ENCODE data around the gene STIM1.
"Not testable (repeated sequence)": the region's sequence is repeated elsewhere in the genome, so short reads cannot be mapped to it uniquely, and the experiment has no call there.

STIM1 gene

DNA sequence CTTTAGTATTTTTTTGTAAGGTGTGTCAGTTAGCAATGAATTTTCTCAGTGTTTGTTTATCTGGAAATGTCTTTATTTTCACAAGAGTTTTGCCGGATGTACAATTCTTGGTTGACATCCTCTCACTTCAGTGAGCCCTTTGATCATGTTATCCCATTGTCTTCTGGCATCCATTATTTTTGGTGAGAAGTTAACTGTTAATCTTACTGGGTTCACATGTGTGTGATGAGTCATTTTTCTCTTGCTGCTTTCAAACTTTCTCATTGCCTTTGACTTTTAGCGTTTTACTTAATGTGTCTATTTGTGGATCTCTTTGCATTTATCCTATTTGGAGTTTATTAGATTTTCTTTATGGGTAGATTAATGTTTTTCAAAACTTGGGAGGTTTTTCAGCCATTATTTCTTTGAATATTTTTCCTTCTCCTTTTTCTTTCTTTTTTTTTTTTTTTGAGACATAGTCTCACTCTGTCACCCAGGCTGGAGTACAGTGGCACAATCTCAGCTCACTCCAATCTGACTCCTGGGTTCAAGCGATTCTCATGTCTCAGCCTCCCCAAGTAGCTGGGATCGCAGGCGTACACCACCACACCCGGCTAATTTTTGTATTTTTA is 138.7 kb downstream of the STIM1 start:
- Histone ChIP-seq H3K27ac (no peak overlapping the region), H3K4me1 (peaks cover 0 to 17% (median 3%) of the 10 kb centered on the region in 4 donors), H3K4me3 (no peak overlapping the region), H3K27me3 (no peaks in the 10 kb centered on the region), H3K9me3 (peaks cover 0 to 15% (median 6%) of the 10 kb centered on the region in 3 donors), H3K36me3 (no peaks in the 10 kb centered on the region)
- intact Hi-C loops (cut with DNase I; ENCODE audit: low total_unique reads), result no loop called here
- DNase-seq, result no peak
- TF ChIP-seq, protein P1, sequence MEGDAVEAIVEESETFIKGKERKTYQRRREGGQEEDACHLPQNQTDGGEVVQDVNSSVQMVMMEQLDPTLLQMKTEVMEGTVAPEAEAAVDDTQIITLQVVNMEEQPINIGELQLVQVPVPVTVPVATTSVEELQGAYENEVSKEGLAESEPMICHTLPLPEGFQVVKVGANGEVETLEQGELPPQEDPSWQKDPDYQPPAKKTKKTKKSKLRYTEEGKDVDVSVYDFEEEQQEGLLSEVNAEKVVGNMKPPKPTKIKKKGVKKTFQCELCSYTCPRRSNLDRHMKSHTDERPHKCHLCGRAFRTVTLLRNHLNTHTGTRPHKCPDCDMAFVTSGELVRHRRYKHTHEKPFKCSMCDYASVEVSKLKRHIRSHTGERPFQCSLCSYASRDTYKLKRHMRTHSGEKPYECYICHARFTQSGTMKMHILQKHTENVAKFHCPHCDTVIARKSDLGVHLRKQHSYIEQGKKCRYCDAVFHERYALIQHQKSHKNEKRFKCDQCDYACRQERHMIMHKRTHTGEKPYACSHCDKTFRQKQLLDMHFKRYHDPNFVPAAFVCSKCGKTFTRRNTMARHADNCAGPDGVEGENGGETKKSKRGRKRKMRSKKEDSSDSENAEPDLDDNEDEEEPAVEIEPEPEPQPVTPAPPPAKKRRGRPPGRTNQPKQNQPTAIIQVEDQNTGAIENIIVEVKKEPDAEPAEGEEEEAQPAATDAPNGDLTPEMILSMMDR (IDR thresholded peaks at IDR 0.05), result no peak

DNA sequence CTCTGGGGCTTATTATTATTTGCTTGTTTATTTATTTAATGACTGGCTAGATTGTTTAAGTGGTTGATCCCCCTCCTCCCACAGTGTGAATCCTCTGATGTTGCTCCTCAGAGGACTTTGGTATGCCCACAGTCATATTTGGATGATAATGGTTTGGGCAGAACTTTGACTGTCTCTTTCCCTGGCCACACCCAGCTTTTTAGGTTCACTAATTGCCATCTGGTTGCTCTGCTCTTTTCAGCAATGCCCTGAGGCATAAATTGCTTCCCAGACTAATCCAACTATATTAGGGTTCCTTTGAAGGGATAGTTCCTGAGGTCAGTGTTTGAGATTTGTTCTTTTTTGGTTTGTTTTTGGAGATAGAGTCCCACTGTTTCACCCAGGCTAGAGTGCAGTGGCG is 139.8 kb downstream of the STIM1 start:
- no peak for DNase-seq
- Histone ChIP-seq H3K36me3 (no peaks in the 10 kb centered on the region), H3K27ac (no peak overlapping the region), H3K4me1 (peaks cover 0 to 17% (median 3%) of the 10 kb centered on the region in 4 donors), H3K4me3 (no peak overlapping the region), H3K9me3 (peaks cover 0 to 15% (median 6%) of the 10 kb centered on the region in 3 donors), H3K27me3 (no peaks in the 10 kb centered on the region)
- TF ChIP-seq, protein P1 (IDR thresholded peaks at IDR 0.05), result no peak
- intact Hi-C loops (cut with DNase I; ENCODE audit: low total_unique reads), result no loop called here

DNA sequence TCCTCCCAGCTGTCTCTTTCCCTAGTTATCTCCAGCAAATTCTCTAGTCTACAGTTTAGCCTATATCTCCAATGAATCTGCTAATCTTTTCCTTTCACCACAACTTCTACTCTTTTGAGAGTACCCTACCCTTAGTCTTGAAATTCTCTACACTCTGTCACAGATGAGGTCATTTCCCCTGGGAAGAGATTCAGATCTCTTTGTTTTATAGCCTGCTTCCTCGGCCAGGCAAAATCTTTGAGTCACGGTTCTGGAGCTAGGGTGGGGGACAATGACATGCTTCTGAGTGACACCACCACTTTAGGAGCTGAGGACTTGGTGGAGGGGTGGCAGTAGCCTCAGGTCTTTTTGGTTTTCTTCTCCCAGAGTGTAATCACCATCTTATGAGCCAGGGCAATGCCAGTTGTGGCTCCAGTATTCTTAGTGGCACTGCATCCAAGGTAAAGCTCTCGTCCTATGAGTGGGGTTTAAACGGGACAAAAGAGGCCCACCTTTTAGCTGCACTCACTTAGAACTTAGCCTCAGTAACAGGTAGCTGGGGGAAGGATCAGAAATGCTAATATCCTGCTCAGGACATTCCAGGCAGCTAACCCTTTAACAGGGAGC is 140.6 kb downstream of the STIM1 start:
- TF ChIP-seq, protein P1 (IDR thresholded peaks at IDR 0.05), result no peak
- no peaks in the 10 kb centered on the region for H3K27me3 ChIP-seq
- H3K27ac ChIP-seq, result no peak overlapping the region
- no peaks in the 10 kb centered on the region for H3K36me3 ChIP-seq
- intact Hi-C loops (cut with DNase I; ENCODE audit: low total_unique reads), result no loop called here
- peaks cover 0 to 17% (median 3%) of the 10 kb centered on the region in 4 donors for H3K4me1 ChIP-seq
- peaks cover 0 to 15% (median 6%) of the 10 kb centered on the region in 3 donors for H3K9me3 ChIP-seq
- no peak overlapping the region for H3K4me3 ChIP-seq
- DNase-seq, result no peak

DNA sequence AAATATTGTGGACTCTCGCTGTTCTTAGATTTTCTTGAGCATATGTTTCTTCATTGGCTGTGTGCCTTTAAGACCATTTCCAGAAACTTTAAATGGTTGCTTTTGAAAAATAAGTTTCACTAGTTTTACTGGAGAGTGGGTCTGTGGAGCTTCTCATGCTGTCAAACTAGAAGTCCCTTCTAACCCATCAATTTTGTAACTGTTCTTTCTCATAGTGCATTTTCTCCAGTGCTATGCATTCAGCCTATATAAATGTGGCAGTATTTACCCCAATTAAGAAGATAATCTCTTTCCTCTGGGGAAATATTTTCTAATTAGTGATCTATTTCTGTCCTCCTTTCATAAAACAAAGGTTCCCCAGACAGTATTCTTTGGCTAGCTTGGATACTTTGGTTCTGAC is 141.2 kb downstream of the STIM1 start:
- Histone ChIP-seq H3K27ac (no peak overlapping the region), H3K36me3 (no peaks in the 10 kb centered on the region), H3K4me1 (peaks cover 0 to 17% (median 3%) of the 10 kb centered on the region in 4 donors), H3K9me3 (peaks cover 0 to 15% (median 6%) of the 10 kb centered on the region in 3 donors), H3K27me3 (no peaks in the 10 kb centered on the region), H3K4me3 (no peak overlapping the region)
- DNase-seq, result no peak
- intact Hi-C loops (cut with DNase I; ENCODE audit: low total_unique reads), result no loop called here
- TF ChIP-seq, protein P1 (IDR thresholded peaks at IDR 0.05), result no peak

DNA sequence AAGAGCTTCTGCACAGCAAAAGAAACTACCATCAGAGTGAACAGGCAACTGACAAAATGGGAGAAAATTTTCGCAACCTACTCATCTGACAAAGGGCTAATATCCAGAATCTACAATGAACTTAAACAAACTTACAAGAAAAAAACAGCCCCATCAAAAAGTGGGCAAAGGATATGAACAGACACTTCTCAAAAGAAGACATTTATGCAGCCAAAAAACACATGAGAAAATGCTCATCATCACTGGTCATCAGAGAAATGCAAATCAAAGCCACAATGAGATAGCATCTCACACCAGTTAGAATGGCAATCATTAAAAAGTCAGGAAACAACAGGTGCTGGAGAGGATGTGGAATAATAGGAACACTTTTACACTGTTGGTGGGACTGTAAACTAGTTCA is 149.3 kb downstream of the STIM1 start:
- H3K9me3 ChIP-seq; H3K4me3 ChIP-seq; DNase-seq; H3K27ac ChIP-seq; intact Hi-C loops (cut with DNase I; ENCODE audit: low total_unique reads); H3K4me1 ChIP-seq; H3K27me3 ChIP-seq; H3K36me3 ChIP-seq: not testable (repeated sequence)

DNA sequence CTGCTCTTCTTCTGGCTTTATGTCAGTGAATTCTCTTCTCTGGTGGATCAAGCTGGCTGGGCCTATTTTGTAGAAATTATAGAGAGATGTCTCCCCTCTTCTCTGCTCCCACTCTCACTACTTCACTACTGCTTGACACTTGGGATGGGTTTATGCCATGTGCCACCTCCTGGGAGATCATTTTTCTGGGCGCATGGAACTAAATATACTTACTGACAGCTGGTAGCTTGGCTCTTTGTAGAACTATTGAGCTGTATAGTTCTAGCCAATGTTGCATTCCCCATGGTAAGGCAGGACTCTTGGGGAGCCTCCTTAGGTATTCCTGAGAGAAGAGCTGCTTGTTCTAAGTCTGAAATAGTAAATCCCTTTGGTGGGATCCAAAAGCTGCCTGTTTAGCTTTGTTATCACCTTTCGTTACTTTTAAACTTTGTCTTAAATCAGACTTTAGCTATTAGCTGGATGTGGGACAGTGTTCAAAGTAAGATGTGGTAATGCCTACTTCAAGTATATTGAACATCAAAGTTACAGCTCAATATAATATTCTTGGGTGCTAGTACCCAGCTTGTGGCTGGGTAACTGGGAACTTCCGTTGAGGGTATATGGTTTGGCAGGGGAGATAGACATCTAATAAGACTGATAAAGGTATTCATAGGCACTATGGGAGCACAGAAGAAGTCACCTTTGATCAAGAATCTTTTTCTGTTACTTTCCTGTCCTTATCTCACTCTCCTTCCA is 151.6 kb downstream of the STIM1 start:
- H3K9me3 ChIP-seq, result no peaks in the 10 kb centered on the region
- no peak overlapping the region for H3K4me3 ChIP-seq
- DNase-seq, result no peak
- intact Hi-C loops (cut with DNase I; ENCODE audit: low total_unique reads), result no loop called here
- H3K27me3 ChIP-seq, result no peaks in the 10 kb centered on the region
- H3K27ac ChIP-seq, result no peak overlapping the region
- TF ChIP-seq, protein P1 (IDR thresholded peaks at IDR 0.05), result no peak
- H3K36me3 ChIP-seq, result no peaks in the 10 kb centered on the region
- H3K4me1 ChIP-seq, result no peaks in the 10 kb centered on the region
